Mesothelial cell of epicardium (in vitro differentiated cells): ENCODE data around the gene TCAF1. TPM values are rescaled to one million over a fixed set of nuclear protein-coding genes. Genes with fewer than 3 reads are reported as not detected.

ENCODE experiments used
- DNase-seq, 2 experiments: peaks; one replicate each; pipeline ENCODE4 v3.0.0; 2021; ENCODE audit warnings: low spot score in 2 of 2; ENCODE audit not compliant: unreplicated experiment in 2 of 2
- H3K27ac Mint-ChIP-seq: 2 replicates; pipeline ENCODE4 v1.8.0; 2021; ENCODE audit warnings: mixed read lengths
- H3K27me3 Mint-ChIP-seq: 2 replicates; pipeline ENCODE4 v1.8.0; 2021; ENCODE audit warnings: low read depth, mixed read lengths
- H3K36me3 Mint-ChIP-seq: 2 replicates; pipeline ENCODE4 v1.8.0; 2021; ENCODE audit warnings: mixed read lengths
- H3K4me1 Mint-ChIP-seq: 2 replicates; pipeline ENCODE4 v1.8.0; 2021; ENCODE audit warnings: mixed read lengths
- H3K4me3 Mint-ChIP-seq: 2 replicates; pipeline ENCODE4 v1.8.0; 2021; ENCODE audit warnings: mild to moderate bottlenecking, moderate library complexity, mixed read lengths
- H3K9me3 Mint-ChIP-seq: 2 replicates; pipeline ENCODE4 v1.8.0; 2021; ENCODE audit warnings: mixed read lengths
- total RNA-seq: library from RNA; stranded (reverse); gene quantifications from 3 replicates; pipeline ENCODE4 v1.2.1, GENCODE V29; 2021
- TF ChIP-seq, protein P1 (sequence below): fragments of 200-600 bp; sonication (generic); IDR thresholded peaks from one replicate; pipeline ENCODE4 v1.5.0; 2021; ENCODE audit warnings: antibody characterized with exemption; ENCODE audit not compliant: unreplicated experiment

Gene TCAF1
- total RNA-seq, 1 donor from 2014 or later, result 101 TPM

DNA sequence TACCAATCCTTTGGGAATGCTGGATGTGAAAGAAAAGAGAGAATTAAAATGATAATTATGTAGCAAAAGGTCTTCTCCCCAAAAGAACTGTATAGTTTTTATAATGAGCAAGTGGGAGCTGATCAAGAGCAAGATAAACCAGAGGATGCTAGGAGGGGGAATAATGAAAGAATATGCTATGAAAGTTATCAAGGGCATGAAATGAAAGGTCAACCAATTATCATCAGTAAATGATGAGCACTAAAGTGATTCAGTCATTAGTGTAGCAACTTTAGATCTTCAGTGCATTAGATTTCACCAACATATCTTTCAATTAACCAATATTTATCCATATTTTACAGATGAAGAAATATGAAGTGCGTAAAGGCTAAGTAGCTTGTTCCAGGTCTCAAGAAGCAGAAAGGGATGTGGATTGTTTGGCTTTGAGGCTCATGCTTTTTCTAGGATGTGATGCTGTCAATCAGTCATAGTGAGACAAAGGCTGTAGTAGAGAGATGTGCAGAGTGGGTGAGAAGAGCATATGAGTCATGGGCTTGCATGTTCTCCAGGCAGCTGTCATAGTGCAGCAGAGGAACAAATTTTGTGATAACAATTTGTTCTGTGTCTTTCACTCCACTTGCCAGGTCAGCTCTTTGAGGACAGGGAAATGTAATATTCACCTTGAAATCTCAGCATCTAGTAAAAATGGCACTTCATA, 27.4 kb upstream of the TCAF1 start:
- no peak for DNase-seq
- no peaks in the 10 kb centered on the region for H3K36me3 Mint-ChIP-seq
- H3K9me3 Mint-ChIP-seq, result peaks cover 6% of the 10 kb centered on the region
- TF ChIP-seq, protein P1, sequence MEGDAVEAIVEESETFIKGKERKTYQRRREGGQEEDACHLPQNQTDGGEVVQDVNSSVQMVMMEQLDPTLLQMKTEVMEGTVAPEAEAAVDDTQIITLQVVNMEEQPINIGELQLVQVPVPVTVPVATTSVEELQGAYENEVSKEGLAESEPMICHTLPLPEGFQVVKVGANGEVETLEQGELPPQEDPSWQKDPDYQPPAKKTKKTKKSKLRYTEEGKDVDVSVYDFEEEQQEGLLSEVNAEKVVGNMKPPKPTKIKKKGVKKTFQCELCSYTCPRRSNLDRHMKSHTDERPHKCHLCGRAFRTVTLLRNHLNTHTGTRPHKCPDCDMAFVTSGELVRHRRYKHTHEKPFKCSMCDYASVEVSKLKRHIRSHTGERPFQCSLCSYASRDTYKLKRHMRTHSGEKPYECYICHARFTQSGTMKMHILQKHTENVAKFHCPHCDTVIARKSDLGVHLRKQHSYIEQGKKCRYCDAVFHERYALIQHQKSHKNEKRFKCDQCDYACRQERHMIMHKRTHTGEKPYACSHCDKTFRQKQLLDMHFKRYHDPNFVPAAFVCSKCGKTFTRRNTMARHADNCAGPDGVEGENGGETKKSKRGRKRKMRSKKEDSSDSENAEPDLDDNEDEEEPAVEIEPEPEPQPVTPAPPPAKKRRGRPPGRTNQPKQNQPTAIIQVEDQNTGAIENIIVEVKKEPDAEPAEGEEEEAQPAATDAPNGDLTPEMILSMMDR, result no peak
- H3K27ac Mint-ChIP-seq, result no peak overlapping the region
- peaks cover 14% of the 10 kb centered on the region for H3K27me3 Mint-ChIP-seq
- H3K4me1 Mint-ChIP-seq, result no peaks in the 10 kb centered on the region
- no peak overlapping the region for H3K4me3 Mint-ChIP-seq

DNA sequence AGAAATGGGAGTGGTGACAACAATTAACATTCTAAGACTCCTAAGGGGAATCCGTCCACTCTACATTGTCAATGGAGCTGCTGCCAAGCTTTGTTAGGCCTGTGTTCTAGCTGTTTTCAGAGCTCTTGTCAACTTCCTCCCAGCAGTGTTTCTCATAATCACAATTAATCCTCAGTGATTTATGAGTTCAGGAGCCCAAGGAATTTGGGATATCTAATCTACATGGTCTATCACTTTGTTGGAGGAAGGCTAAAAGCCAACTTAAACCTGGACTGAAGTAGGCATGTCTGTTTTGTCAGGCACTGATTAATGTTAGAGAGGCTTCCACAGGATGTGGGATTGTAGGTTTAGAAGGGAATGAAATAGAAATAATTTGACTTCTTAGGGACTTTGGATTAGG, 22.9 kb upstream of the TCAF1 start:
- Mint-ChIP-seq H3K27me3 (peaks cover 15% of the 10 kb centered on the region), H3K9me3 (no peaks in the 10 kb centered on the region), H3K36me3 (no peaks in the 10 kb centered on the region), H3K27ac (no peak overlapping the region), H3K4me3 (no peak overlapping the region), H3K4me1 (no peaks in the 10 kb centered on the region)
- no peak for DNase-seq
- TF ChIP-seq, protein P1, result no peak

DNA sequence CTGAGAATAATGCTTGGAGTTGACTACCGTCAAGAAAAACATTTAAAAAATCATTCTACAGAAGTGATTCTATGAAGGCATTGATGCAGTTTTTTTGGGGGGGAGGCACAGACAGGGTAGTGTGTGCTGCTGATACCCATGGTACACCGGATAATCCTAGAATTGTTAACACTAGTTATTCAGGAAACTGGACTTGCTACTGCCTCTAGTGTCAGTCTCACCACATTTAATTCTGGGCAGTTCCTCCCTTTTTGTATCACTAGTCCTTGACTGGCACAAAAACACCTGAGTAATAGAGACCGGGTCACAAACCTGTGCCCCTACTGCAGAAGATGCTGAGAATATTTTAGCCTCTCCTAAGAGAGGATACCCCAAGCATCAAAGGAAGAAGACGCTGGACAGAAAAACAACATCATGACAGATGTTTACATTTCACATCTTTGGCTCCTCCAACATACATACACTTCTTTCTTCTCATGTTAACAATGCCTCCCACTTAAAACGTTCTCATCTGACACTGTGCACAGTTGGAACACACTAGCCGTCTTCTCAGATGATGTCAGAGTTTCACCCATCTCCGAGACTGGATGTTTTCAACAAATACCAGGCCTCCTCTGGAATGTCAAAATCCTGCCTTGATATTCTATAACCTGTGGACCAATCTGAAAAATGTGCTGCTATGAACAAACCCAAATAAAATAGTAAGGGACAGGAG, 13.1 kb upstream of the TCAF1 start:
- no peak overlapping the region for H3K27ac Mint-ChIP-seq
- no peak for DNase-seq
- H3K27me3 Mint-ChIP-seq, result peaks cover 8% of the 10 kb centered on the region
- no peaks in the 10 kb centered on the region for H3K36me3 Mint-ChIP-seq
- no peak overlapping the region for H3K4me3 Mint-ChIP-seq
- H3K4me1 Mint-ChIP-seq, result no peaks in the 10 kb centered on the region
- peaks cover 12% of the 10 kb centered on the region for H3K9me3 Mint-ChIP-seq
- TF ChIP-seq, protein P1, result no peak

DNA sequence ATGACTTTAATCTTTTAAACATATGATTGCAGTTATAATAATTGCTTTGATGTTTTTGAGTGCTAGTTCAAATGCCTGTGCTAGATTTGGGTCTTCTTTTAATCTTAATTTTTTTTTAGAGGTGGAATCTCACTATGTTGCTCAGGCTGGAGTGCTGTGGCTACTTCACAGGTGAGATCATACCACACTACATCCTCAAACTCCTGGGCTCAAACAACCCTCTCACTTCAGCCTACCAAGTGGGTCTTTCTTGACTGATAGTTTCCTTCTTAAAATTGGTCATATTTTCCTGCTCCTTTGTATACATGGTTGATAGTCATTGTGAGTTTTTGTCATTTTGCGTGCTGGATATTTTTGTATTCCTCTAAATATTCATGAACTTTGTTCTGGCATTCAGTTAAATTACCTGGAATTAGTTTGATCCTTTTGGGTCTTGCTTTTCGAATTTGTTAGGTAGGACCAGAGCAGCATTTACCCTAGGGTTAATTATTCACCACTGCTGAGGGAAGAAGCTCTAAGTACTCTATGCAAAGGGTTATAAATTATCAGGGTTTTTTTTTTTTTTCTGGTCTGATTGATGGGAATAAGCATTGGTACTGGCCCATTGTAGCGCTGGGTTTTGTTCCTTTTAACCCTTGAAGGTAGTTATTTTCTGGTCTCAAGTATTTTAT, 12.1 kb upstream of the TCAF1 start:
- TF ChIP-seq, protein P1, result no peak
- H3K9me3 Mint-ChIP-seq, result peaks cover 11% of the 10 kb centered on the region
- H3K27ac Mint-ChIP-seq, result no peak overlapping the region
- no peak for DNase-seq
- no peak overlapping the region for H3K4me3 Mint-ChIP-seq
- no peaks in the 10 kb centered on the region for H3K4me1 Mint-ChIP-seq
- H3K36me3 Mint-ChIP-seq, result no peaks in the 10 kb centered on the region
- peaks cover 4% of the 10 kb centered on the region for H3K27me3 Mint-ChIP-seq

DNA sequence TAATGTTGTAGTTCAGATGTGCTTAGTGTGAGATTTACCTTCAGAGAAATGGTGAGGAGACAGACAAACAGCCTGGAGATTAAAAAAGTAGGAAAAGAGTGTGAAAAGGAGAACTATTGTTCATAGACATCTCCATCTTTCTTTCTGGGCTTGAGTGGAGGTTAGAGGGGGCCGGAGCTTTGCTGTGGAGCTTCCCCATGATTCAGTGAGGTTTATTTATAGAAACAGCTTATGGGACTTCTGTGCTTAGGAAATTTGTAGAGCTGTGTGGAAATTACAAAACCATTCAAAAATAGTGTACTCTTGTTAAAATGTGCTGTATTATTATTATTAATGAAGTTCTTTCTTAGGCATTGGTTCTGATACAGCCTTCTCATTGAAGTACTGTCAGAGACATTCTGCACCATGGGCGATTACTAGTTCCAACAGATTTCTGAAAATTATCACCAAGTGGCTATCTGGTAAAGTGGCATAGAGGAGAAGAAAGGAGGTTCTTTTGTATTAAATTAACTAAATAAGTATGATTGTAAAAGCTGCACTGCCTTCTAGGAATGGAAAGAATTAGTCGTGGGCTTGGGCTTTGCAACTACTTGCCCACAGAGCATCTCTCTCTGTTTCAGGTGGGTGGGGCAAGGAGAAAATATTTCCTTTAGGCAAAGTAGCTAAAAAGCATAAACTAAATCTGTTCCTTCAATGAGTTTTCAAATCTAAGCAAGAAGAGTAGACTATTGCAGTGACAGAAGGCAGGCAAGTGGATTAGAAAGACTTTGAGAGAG, 8.7 kb upstream of the TCAF1 start:
- Mint-ChIP-seq H3K4me1 (peaks cover 5% of the 10 kb centered on the region), H3K36me3 (no peaks in the 10 kb centered on the region), H3K27me3 (no peaks in the 10 kb centered on the region), H3K9me3 (no peaks in the 10 kb centered on the region), H3K4me3 (no peak overlapping the region), H3K27ac (no peak overlapping the region)
- TF ChIP-seq, protein P1, result no peak
- no peak for DNase-seq
